ENCODE data around the gene AK8.

- TF ChIP-seq, protein P1, sequence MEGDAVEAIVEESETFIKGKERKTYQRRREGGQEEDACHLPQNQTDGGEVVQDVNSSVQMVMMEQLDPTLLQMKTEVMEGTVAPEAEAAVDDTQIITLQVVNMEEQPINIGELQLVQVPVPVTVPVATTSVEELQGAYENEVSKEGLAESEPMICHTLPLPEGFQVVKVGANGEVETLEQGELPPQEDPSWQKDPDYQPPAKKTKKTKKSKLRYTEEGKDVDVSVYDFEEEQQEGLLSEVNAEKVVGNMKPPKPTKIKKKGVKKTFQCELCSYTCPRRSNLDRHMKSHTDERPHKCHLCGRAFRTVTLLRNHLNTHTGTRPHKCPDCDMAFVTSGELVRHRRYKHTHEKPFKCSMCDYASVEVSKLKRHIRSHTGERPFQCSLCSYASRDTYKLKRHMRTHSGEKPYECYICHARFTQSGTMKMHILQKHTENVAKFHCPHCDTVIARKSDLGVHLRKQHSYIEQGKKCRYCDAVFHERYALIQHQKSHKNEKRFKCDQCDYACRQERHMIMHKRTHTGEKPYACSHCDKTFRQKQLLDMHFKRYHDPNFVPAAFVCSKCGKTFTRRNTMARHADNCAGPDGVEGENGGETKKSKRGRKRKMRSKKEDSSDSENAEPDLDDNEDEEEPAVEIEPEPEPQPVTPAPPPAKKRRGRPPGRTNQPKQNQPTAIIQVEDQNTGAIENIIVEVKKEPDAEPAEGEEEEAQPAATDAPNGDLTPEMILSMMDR (IDR thresholded peaks at IDR 0.05) = no peak
- no peak for TF ChIP-seq POLR2A (IDR thresholded peaks at IDR 0.05)
Observed at GRCh38 chr9:132894862-132895835, 17.1 kb upstream of the AK8 start.

Measured in right lobe of liver (tissue), 4 donors.